HFFc6 (cell line): ENCODE measurements around the gene IGF2. TPM values are rescaled to one million over a fixed set of nuclear protein-coding genes. Genes with fewer than 3 reads are reported as not detected.

Experiments used
- DNase-seq: peaks from one replicate; pipeline ENCODE4 v3.0.0-alpha.2; 2018
- H3K27ac Mint-ChIP-seq: 2 replicates; pipeline ENCODE4 v1.8.0; 2020; ENCODE audit warnings: mild to moderate bottlenecking, mixed read lengths
- H3K27me3 Mint-ChIP-seq: 2 replicates; pipeline ENCODE4 v1.8.0; 2021; ENCODE audit warnings: mild to moderate bottlenecking, moderate library complexity, mixed read lengths; ENCODE audit not compliant: insufficient read depth
- H3K36me3 Mint-ChIP-seq: 2 replicates; pipeline ENCODE4 v1.8.0; 2021; ENCODE audit warnings: low read depth, mixed read lengths
- H3K4me1 Mint-ChIP-seq: 2 replicates; pipeline ENCODE4 v1.8.0; 2020; ENCODE audit warnings: low read depth, mixed read lengths
- H3K4me3 Mint-ChIP-seq: 2 replicates; pipeline ENCODE4 v1.8.0; 2020; ENCODE audit warnings: mild to moderate bottlenecking, moderate library complexity, mixed read lengths
- H3K9me3 Mint-ChIP-seq: 2 replicates; pipeline ENCODE4 v1.8.0; 2020; ENCODE audit warnings: mild to moderate bottlenecking, mixed read lengths
- CTCF ChIP-seq: fragments of 200-600 bp; sonication (generic); IDR thresholded peaks from 2 replicates; pipeline ENCODE4 v1.5.0; 2021; ENCODE audit warnings: antibody characterized with exemption, mild to moderate bottlenecking
- total RNA-seq, 6 experiments: library from RNA; stranded (reverse); fragmentation: NEBNext Ultra II Directional; extraction: Animal tissue kit (Norgen Biotek cat#: 25700); gene quantifications; 2 replicates in 1 of 6; 3 replicates in 5 of 6; pipeline ENCODE4 v1.2.3, GENCODE V29; 2021

The IGF2 gene
- total RNA-seq, 6 experiments from 2014 or later: 0.90 to 2.6 (median 2.0) TPM

GRCh38 chr11:2118677-2119076 lies 20.5 kb downstream of the IGF2 start:
- Mint-ChIP-seq H3K27ac (no peak overlapping the region), H3K4me3 (no peak overlapping the region), H3K36me3 (peaks cover 14% of the 10 kb centered on the region), H3K4me1 (peaks cover 10% of the 10 kb centered on the region), H3K27me3 (peaks cover 31% of the 10 kb centered on the region), H3K9me3 (peaks cover 25% of the 10 kb centered on the region)
- no peak for TF ChIP-seq CTCF
- no peak for DNase-seq

- no peak for DNase-seq
- Mint-ChIP-seq H3K9me3 (peaks cover 25% of the 10 kb centered on the region), H3K27ac (no peak overlapping the region), H3K4me3 (no peak overlapping the region), H3K4me1 (peaks cover 10% of the 10 kb centered on the region), H3K36me3 (peaks cover 14% of the 10 kb centered on the region), H3K27me3 (peaks cover 30% of the 10 kb centered on the region)
- TF ChIP-seq CTCF: no peak
These were observed 22.5 kb downstream of the IGF2 start for GRCh38 chr11:2116680-2117079.

- no peak overlapping the region for H3K4me3 Mint-ChIP-seq
- H3K36me3 Mint-ChIP-seq: peaks cover 14% of the 10 kb centered on the region
- H3K4me1 Mint-ChIP-seq: peaks cover 10% of the 10 kb centered on the region
- H3K27me3 Mint-ChIP-seq: peaks cover 25% of the 10 kb centered on the region
- H3K27ac Mint-ChIP-seq: no peak overlapping the region
- H3K9me3 Mint-ChIP-seq: peaks cover 25% of the 10 kb centered on the region
- DNase-seq: no peak
- TF ChIP-seq CTCF: no peak
These were observed 23.9 kb downstream of the IGF2 start for GRCh38 chr11:2115308-2115707.

- no peak for DNase-seq
- H3K27ac Mint-ChIP-seq: no peak overlapping the region
- peaks cover 25% of the 10 kb centered on the region for H3K9me3 Mint-ChIP-seq
- TF ChIP-seq CTCF: no peak
- H3K27me3 Mint-ChIP-seq: peaks cover 31% of the 10 kb centered on the region
- H3K4me3 Mint-ChIP-seq: no peak overlapping the region
- H3K36me3 Mint-ChIP-seq: peaks cover 14% of the 10 kb centered on the region
- H3K4me1 Mint-ChIP-seq: peaks cover 10% of the 10 kb centered on the region
These were observed 24.6 kb downstream of the IGF2 start for GRCh38 chr11:2114430-2115241.

- no peak for TF ChIP-seq CTCF
- no peak for DNase-seq
- no peak overlapping the region for H3K4me3 Mint-ChIP-seq
- H3K27me3 Mint-ChIP-seq: peaks cover 31% of the 10 kb centered on the region
- H3K4me1 Mint-ChIP-seq: peaks cover 7% of the 10 kb centered on the region
- peaks cover 14% of the 10 kb centered on the region for H3K36me3 Mint-ChIP-seq
- H3K27ac Mint-ChIP-seq: no peak overlapping the region
- H3K9me3 Mint-ChIP-seq: peaks cover 25% of the 10 kb centered on the region
These were observed 25.4 kb downstream of the IGF2 start for GRCh38 chr11:2113776-2114175.
